Measurements from ENCODE around the gene APOL3.

GRCh38 chr22:36204001-36204631 lies 43.6 kb upstream of the APOL3 start:
- TF ChIP-seq CTCF (conservative IDR thresholded peaks at IDR 0.05; ENCODE audit: low read depth, low read length), result no peak
- TF ChIP-seq EZH2phosphoT487 (IDR thresholded peaks at IDR 0.05; ENCODE audit: borderline replicate concordance, low read length), result no peak
- TF ChIP-seq EZH2 (IDR thresholded peaks at IDR 0.05; ENCODE audit: low read length, unreplicated experiment), result no peak
